ENCODE measurements around the gene ZNF664. TPM values are rescaled to one million over a fixed set of nuclear protein-coding genes. Genes with fewer than 3 reads are reported as not detected.

Gene ZNF664
- total and polyA plus RNA-seq, 2 of the 8 experiments (the other 6 are each of a cell fraction or from before 2014, with no cell fraction given): 22.8 to 51.4 TPM

- no peak overlapping the region for H2BK15ac ChIP-seq (ENCODE audit: low read length)
- DNase-seq (ENCODE audit: low read depth in 1 of 2, low spot score in 2 of 2) (no peak), FAIRE-seq (no peak)
- H3K79me2 ChIP-seq (ENCODE audit: control insufficient read depth in 1 of 2, insufficient read depth in 2 of 2, low read length in 2 of 2): no peaks in the 10 kb centered on the region
- no peak overlapping the region for H2BK5ac ChIP-seq (ENCODE audit: low read depth, low read length)
- WGBS, 2 experiments (ENCODE audit: extremely low coverage in 1 of 2, insufficient coverage in 1 of 2, insufficient read length in 1 of 2, insufficient replicate concordance in 2 of 2, low coverage in 1 of 2, low lambda C conversion rate in 2 of 2, missing lambda C conversion rate in 1 of 2): 87% methylated on average over 8 of the region's 8 CpGs; no CpG with 5 or more reads in 1 of the 2 experiments
- no peaks in the 10 kb centered on the region for H3K4me1 ChIP-seq (replicated peaks in 1 of 4; ENCODE audit: control insufficient read depth in 3 of 4, insufficient read depth in 4 of 4, low read length in 3 of 4)
- no peak overlapping the region for H4K5ac ChIP-seq (ENCODE audit: insufficient read length, low read depth, low read length)
- H2AFZ ChIP-seq (ENCODE audit: low read length): no peak overlapping the region
- H3K56ac ChIP-seq (replicated peaks; ENCODE audit: insufficient read length, low read depth, low read length): no peak overlapping the region
- no peak overlapping the region for H3K4me3 ChIP-seq (ENCODE audit: extremely low read depth in 1 of 4, insufficient read depth in 2 of 4, low read depth in 3 of 4, low read length in 4 of 4)
- H3K36me3 ChIP-seq (ENCODE audit: control insufficient read depth in 2 of 4, insufficient read depth in 4 of 4, low read length in 3 of 4): no peaks in the 10 kb centered on the region
- H2BK120ac ChIP-seq (replicated peaks; ENCODE audit: low read depth, low read length): no peak overlapping the region
- no peak overlapping the region for H2AK5ac ChIP-seq (ENCODE audit: low read depth, low read length)
- H3K79me1 ChIP-seq (ENCODE audit: low read depth, low read length): no peaks in the 10 kb centered on the region
- H3K27ac ChIP-seq (ENCODE audit: low read depth, low read length): no peak overlapping the region
- H2BK12ac ChIP-seq (ENCODE audit: low read depth, low read length): no peak overlapping the region
- ChIA-PET CTCF (ENCODE audit: partially characterized antibody) (interaction anchor here (1.6 to 2.7 kb wide), 2 partner anchors 13 to 41 kb away, joined by 7 to 8 read pairs; no protein-coding TSS in a partner anchor), POLR2A (ENCODE audit: partially characterized antibody) (no interaction called here)
- no peak overlapping the region for H3K23ac ChIP-seq (ENCODE audit: insufficient read length)
- no peak overlapping the region for H2BK20ac ChIP-seq (ENCODE audit: low read length)
- TF ChIP-seq HDAC6 (IDR thresholded peaks at IDR 0.05; ENCODE audit: low read depth, low read length): no peak
- no peaks in the 10 kb centered on the region for H3K23me2 ChIP-seq (ENCODE audit: low read depth, low read length)
- H3K4ac ChIP-seq (replicated peaks; ENCODE audit: insufficient read length, low read depth, low read length): no peak overlapping the region
- H3K9me3 ChIP-seq (ENCODE audit: insufficient read depth in 2 of 2, low read depth in 1 of 2, low read length in 1 of 2): no peaks in the 10 kb centered on the region; a peak in 1 of 4 replicates
- H3K4me2 ChIP-seq (ENCODE audit: insufficient read depth in 1 of 2, low read depth in 2 of 2, low read length in 2 of 2): no peak overlapping the region
- H3K14ac ChIP-seq (ENCODE audit: insufficient read length): no peak overlapping the region
- no peak overlapping the region for H3K18ac ChIP-seq (ENCODE audit: extremely low read depth, low read length)
- H4K20me1 ChIP-seq (replicated peaks in 1 of 2; ENCODE audit: control insufficient read depth in 1 of 2, insufficient read depth in 2 of 2, low read length in 2 of 2): no peaks in the 10 kb centered on the region
- H3K27me3 ChIP-seq (replicated peaks in 1 of 4; ENCODE audit: control insufficient read depth in 3 of 4, extremely low read depth in 1 of 4, insufficient read depth in 3 of 4, low read length in 3 of 4): peaks cover 0 to 9% (median 3%) of the 10 kb centered on the region in 4 experiments; a peak in 3 of 7 replicates
- H4K91ac ChIP-seq (replicated peaks; ENCODE audit: insufficient read length, low read length): no peak overlapping the region
- no peak overlapping the region for H4K8ac ChIP-seq (ENCODE audit: extremely low read depth, insufficient read depth, low read length)
- H3K9ac ChIP-seq (replicated peaks in 1 of 4; ENCODE audit: extremely low read depth in 1 of 4, low read depth in 3 of 4, low read length in 3 of 4): no peak overlapping the region
Measured at GRCh38 chr12:123946152-123946515, 26.9 kb upstream of the ZNF664 start.
